HCT116 (cell line): ENCODE data around the gene UAP1L1. TPM values are rescaled to one million over a fixed set of nuclear protein-coding genes. Genes with fewer than 3 reads are reported as not detected.
A peak's percentile ranks its signal among the peaks of the same experiment; 100 is the strongest.

Experiments
- ATAC-seq: fragments of 200-7000 bp; cut with Tn5 transposase; 2 replicates; pipeline ENCODE4 v1.9.1; 2020; ENCODE audit warnings: mild to moderate bottlenecking, moderate library complexity
- BruUV-seq: library from RNA; stranded (reverse); fragments of 400-500 nt; replicated peaks from 2 replicates; lab custom pipeline; 2021; lab: Mats Ljungman, UMichigan
- CTCF ChIA-PET: fragments of 300-600 bp; sonication (Branson Sonifier 250); formaldehyde crosslinking; loops from one replicate; lab custom pipeline; 2021; ENCODE audit warnings: antibody characterized with exemption; lab: Charles Lee
- POLR2A ChIA-PET: fragments of 300-600, 350-600 bp; sonication (Branson Sonifier 250); formaldehyde crosslinking; loops from one replicate; lab custom pipeline; 2021; ENCODE audit warnings: antibody characterized with exemption; lab: Charles Lee
- RAD21 ChIA-PET, 2 experiments: fragments of 300-600 bp; sonication (Branson Sonifier 250); formaldehyde crosslinking; loops; one replicate each; lab custom pipeline; 2023; ENCODE audit warnings: low total read pairs in 2 of 2; ENCODE audit not compliant: uncharacterized antibody in 2 of 2, unreplicated experiment in 2 of 2, low non-redundant PET in 1 of 2; lab: Charles Lee
- DNase-seq: peaks from one replicate; pipeline ENCODE4 v3.0.0-alpha.2; 2010; ENCODE audit warnings: low read depth, low spot score
- H2AFZ ChIP-seq: fragments of 200-600 bp; shearing (Covaris generic), sonication (generic); 2 replicates; pipeline ENCODE4 v1.6.1; 2017; ENCODE audit warnings: low read depth, mixed run types, mixed read lengths, antibody characterized with exemption, low read length; ENCODE audit not compliant: poor library complexity, severe bottlenecking
- H3K27ac ChIP-seq: 2 replicates; pipeline ENCODE4 v1.5.1; 2012; ENCODE audit warnings: low read depth, low read length
- H3K27me3 ChIP-seq: fragments of 200-600 bp; sonication (generic); 2 replicates; pipeline ENCODE4 v1.6.1; 2016; ENCODE audit warnings: mixed run types, low read length, mixed read lengths; ENCODE audit not compliant: insufficient read depth
- H3K36me3 ChIP-seq, 2 experiments: fragments of 200-500 bp in 1 of 2; fragments of 200-600 bp in 1 of 2; sonication (Bioruptor generic) in 1 of 2; sonication (generic) in 1 of 2; 2 replicates each; pipeline versions ENCODE4 v1.5.1 to v1.6.1; 2014 to 2016; ENCODE audit warnings: low read length in 2 of 2, inconsistent platforms in 1 of 2, mixed read lengths in 1 of 2, mixed run types in 1 of 2; ENCODE audit not compliant: insufficient read depth in 2 of 2, control insufficient read depth in 1 of 2
- H3K4me1 ChIP-seq, 2 experiments: fragments of 200-600 bp in 1 of 2; sonication (generic) in 1 of 2; 2 replicates each; pipeline versions ENCODE4 v1.5.1 to v1.6.1; 2012 to 2017; ENCODE audit warnings: low read length in 2 of 2, inconsistent platforms in 1 of 2, mild to moderate bottlenecking in 1 of 2, mixed read lengths in 1 of 2, mixed run types in 1 of 2, moderate library complexity in 1 of 2; ENCODE audit not compliant: insufficient read depth in 2 of 2, control insufficient read depth in 1 of 2
- H3K4me2 ChIP-seq: fragments of 200-600 bp; sonication (generic); 2 replicates; pipeline ENCODE4 v1.6.1; 2017; ENCODE audit warnings: mixed run types, low read length, mixed read lengths
- H3K4me3 ChIP-seq, 2 experiments: fragments of 200-600 bp in 1 of 2; sonication (generic) in 1 of 2; replicated peaks in 1 of 2; 2 replicates each; pipeline ENCODE4 v1.5.1; 2011 to 2016; ENCODE audit warnings: low read length in 2 of 2, control low read depth in 1 of 2, low read depth in 1 of 2, mild to moderate bottlenecking in 1 of 2, mixed read lengths in 1 of 2, mixed run types in 1 of 2
- H3K79me2 ChIP-seq: fragments of 200-600 bp; sonication (generic); 2 replicates; pipeline ENCODE4 v1.6.1; 2017; ENCODE audit warnings: mild to moderate bottlenecking, mixed run types, low read length, moderate library complexity, mixed read lengths; ENCODE audit not compliant: insufficient read depth
- H3K9ac ChIP-seq: fragments of 200-600 bp; sonication (generic); 2 replicates; pipeline ENCODE4 v1.6.1; 2016; ENCODE audit warnings: low read length, mixed read lengths
- H3K9me2 ChIP-seq: fragments of 200-600 bp; sonication (generic), shearing (Covaris generic); 2 replicates; pipeline ENCODE4 v1.6.1; 2017; ENCODE audit warnings: mixed run types, mild to moderate bottlenecking, moderate library complexity; ENCODE audit not compliant: insufficient read depth
- H3K9me3 ChIP-seq, 2 experiments: fragments of 200-500 bp in 1 of 2; fragments of 200-600 bp in 1 of 2; sonication (Bioruptor generic) in 1 of 2; sonication (generic) in 1 of 2; 2 replicates each; pipeline ENCODE4 v1.6.1; 2014 to 2017; ENCODE audit warnings: low read length in 2 of 2, mixed read lengths in 2 of 2, inconsistent platforms in 1 of 2, low read depth in 1 of 2, mild to moderate bottlenecking in 1 of 2, mixed run types in 1 of 2, moderate library complexity in 1 of 2; ENCODE audit not compliant: control insufficient read depth in 1 of 2, insufficient read depth in 1 of 2
- H4K20me1 ChIP-seq: fragments of 200-600 bp; sonication (generic), shearing (Covaris generic); 2 replicates; pipeline ENCODE4 v1.6.1; 2017; ENCODE audit warnings: mixed run types, mild to moderate bottlenecking, moderate library complexity; ENCODE audit not compliant: insufficient read depth
- CBX3 ChIP-seq: IDR thresholded peaks from 2 replicates; pipeline ENCODE4 v1.6.1; 2012; ENCODE audit warnings: low read depth
- CEBPB ChIP-seq: IDR thresholded peaks from 2 replicates; pipeline ENCODE4 v1.6.1; 2012; ENCODE audit warnings: low read depth
- EGR1 ChIP-seq: IDR thresholded peaks from 2 replicates; pipeline ENCODE4 v1.6.1; 2012; ENCODE audit warnings: low read depth
- ELF1 ChIP-seq: IDR thresholded peaks from 2 replicates; pipeline ENCODE4 v1.6.1; 2012; ENCODE audit warnings: low read depth, borderline replicate concordance
- EZH2 ChIP-seq: fragments of 200-600 bp; sonication (generic); IDR thresholded peaks from 2 replicates; pipeline ENCODE4 v1.6.1; 2017; ENCODE audit warnings: antibody characterized with exemption, mixed run types
- JUND ChIP-seq: IDR thresholded peaks from 2 replicates; pipeline ENCODE4 v1.6.1; 2012
- POLR2A ChIP-seq: IDR thresholded peaks from 2 replicates; pipeline ENCODE4 v1.7.0; 2011; ENCODE audit warnings: borderline replicate concordance; ENCODE audit not compliant: insufficient read depth, insufficient read length; ENCODE audit errors: extremely low read depth
- POLR2AphosphoS5 ChIP-seq: IDR thresholded peaks from 2 replicates; pipeline ENCODE4 v1.6.1; 2011; ENCODE audit warnings: mild to moderate bottlenecking, low read depth, low read length, moderate library complexity
- SIN3A ChIP-seq: IDR thresholded peaks from 2 replicates; pipeline ENCODE4 v1.6.1; 2012; ENCODE audit warnings: low read depth
- SP1 ChIP-seq: IDR thresholded peaks from 2 replicates; pipeline ENCODE4 v1.6.1; 2012; ENCODE audit warnings: low read depth
- SRF ChIP-seq: IDR thresholded peaks from 2 replicates; pipeline ENCODE4 v1.6.1; 2012; ENCODE audit warnings: low read depth
- TCF7L2 ChIP-seq: IDR thresholded peaks from 2 replicates; pipeline ENCODE4 v1.7.0; 2011; ENCODE audit warnings: borderline replicate concordance, inconsistent platforms; ENCODE audit not compliant: insufficient read depth, insufficient read length; ENCODE audit errors: extremely low read depth
- ZFX ChIP-seq: fragments of 450-650 bp; IDR thresholded peaks from 2 replicates; pipeline ENCODE4 v1.6.1; 2017
- ZNF274 ChIP-seq: fragments of 200-500 bp; sonication (Bioruptor generic); IDR thresholded peaks from 2 replicates; pipeline ENCODE4 v1.6.1; 2014; ENCODE audit warnings: mild to moderate bottlenecking, low read depth, low read length, inconsistent platforms
- intact Hi-C: fragments of 100-400 bp; cut with micrococcal nuclease; formaldehyde crosslinking; loops from 2 replicates; pipeline ENCODE4 v1.10.0; 2022
- total RNA-seq: library from RNA; stranded (reverse); gene quantifications from one replicate; pipeline ENCODE4 v1.2.1, GENCODE V29; 2021; ENCODE audit not compliant: unreplicated experiment
- TF ChIP-seq, protein P1 (sequence below): IDR thresholded peaks from 2 replicates; pipeline ENCODE4 v1.6.1; 2012
- TF ChIP-seq, protein P2 (sequence below): IDR thresholded peaks from 2 replicates; pipeline ENCODE4 v1.6.1; 2012
- TF ChIP-seq, protein P3 (sequence below), 3 experiments: fragments of 200-600 bp in 1 of 3; sonication (generic) in 1 of 3; IDR thresholded peaks in 2 of 3; conservative IDR thresholded peaks in 1 of 3; 2 replicates each; pipeline ENCODE4 v1.5.1; 2012 to 2017; ENCODE audit warnings: low read depth in 2 of 3, low read length in 2 of 3, antibody characterized with exemption in 1 of 3, borderline replicate concordance in 1 of 3, control low read depth in 1 of 3, mild to moderate bottlenecking in 1 of 3, mixed read lengths in 1 of 3, mixed run types in 1 of 3, moderate library complexity in 1 of 3; ENCODE audit not compliant: insufficient read depth in 1 of 3
- TF ChIP-seq, protein P4 (sequence below): IDR thresholded peaks from 2 replicates; pipeline ENCODE4 v1.6.1; 2012; ENCODE audit warnings: low read depth
- TF ChIP-seq, protein P5 (sequence below): IDR thresholded peaks from 2 replicates; pipeline ENCODE4 v1.6.1; 2011; ENCODE audit warnings: mild to moderate bottlenecking, low read length, moderate library complexity; ENCODE audit not compliant: insufficient replicate concordance; ENCODE audit errors: extremely low read depth

The UAP1L1 gene
- total RNA-seq, 1 experiment from 2014 or later, result 11.0 TPM

DNA sequence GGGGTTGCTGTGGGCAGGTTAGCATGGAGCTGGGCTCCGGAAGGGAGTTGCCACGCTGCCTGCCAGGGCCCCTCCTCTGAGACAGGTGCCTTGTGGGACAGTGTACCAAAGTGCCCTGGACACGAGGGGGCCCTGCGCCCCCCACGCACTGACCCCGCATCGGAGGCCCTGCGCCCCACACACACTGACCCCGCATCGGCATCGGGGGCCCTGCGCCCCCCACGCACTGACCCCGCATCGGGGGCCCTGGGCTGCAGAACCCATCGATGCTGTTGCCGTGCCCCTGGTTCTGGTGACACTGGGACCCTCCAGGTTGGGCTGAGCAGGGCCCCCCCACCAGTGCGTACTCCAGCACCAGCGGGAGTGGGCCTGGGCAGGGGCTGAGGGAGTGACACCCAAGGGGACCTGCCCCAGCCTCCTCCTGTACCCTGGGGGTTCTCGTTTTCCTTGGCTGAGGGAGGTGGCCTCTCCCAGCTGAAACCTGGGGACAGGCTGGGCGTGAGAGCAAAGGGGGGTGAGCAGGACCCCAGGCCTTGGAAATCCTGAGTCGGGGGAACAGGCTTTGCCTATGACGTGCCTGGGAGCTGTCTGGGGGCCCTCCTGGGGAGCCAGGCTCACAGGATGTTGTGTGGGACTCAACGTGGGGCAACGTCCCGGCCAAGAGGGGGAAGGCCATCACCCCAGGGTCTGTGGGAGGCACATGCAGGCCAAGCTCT lies 13.8 kb upstream of the UAP1L1 start:
- ChIA-PET POLR2A (interaction anchor here (1.0 kb wide), 1 partner anchor 8 kb away, joined by 4 read pairs; no protein-coding TSS in a partner anchor), CTCF (interaction anchor here (0.6 to 1.9 kb wide), 11 partner anchors 8 to 173 kb away, joined by 3 to 16 read pairs (median 5); partner anchors contain the start of genes ENTPD2, MAN1B1, NPDC1 and UAP1L1), RAD21 (no interaction called here)
- no TSS peak for BruUV-seq
- no peak overlapping the region for H3K4me3 ChIP-seq
- DNase-seq, result no peak
- peak overlapping the region; percentile 30; the same call in 1 of the 2 replicates for H3K27ac ChIP-seq
- H3K4me2 ChIP-seq, result 0 out of 2 replicates have a peak overlapping the region, but pooled peaks have one; percentile 14
- intact Hi-C loops, result loop anchor here (1.0 kb wide), 1 partner anchor 13 kb away; no protein-coding TSS in a partner anchor
- H3K9me3 ChIP-seq, result no peaks in the 10 kb centered on the region
- H3K79me2 ChIP-seq, result peaks cover 30% of the 10 kb centered on the region
- no peaks in the 10 kb centered on the region; the same call in 1 of the 2 replicates for H4K20me1 ChIP-seq
- H3K36me3 ChIP-seq, result peaks cover 2 to 8% of the 10 kb centered on the region in 2 experiments; a peak in 1 of 4 replicates
- TF ChIP-seq SRF, result no peak
- TF ChIP-seq ZFX, result no peak
- TF ChIP-seq, protein P1, sequence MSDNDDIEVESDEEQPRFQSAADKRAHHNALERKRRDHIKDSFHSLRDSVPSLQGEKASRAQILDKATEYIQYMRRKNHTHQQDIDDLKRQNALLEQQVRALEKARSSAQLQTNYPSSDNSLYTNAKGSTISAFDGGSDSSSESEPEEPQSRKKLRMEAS, result no peak
- no peak for TF ChIP-seq EZH2
- TF ChIP-seq, protein P2, sequence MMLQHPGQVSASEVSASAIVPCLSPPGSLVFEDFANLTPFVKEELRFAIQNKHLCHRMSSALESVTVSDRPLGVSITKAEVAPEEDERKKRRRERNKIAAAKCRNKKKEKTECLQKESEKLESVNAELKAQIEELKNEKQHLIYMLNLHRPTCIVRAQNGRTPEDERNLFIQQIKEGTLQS, result no peak
- TF ChIP-seq SP1, result no peak
- no peak for TF ChIP-seq ELF1
- TF ChIP-seq ZNF274, result no peak
- TF ChIP-seq CBX3, result no peak
- TF ChIP-seq CEBPB, result no peak
- no peak for TF ChIP-seq TCF7L2
- TF ChIP-seq JUND, result no peak
- TF ChIP-seq, protein P3, sequence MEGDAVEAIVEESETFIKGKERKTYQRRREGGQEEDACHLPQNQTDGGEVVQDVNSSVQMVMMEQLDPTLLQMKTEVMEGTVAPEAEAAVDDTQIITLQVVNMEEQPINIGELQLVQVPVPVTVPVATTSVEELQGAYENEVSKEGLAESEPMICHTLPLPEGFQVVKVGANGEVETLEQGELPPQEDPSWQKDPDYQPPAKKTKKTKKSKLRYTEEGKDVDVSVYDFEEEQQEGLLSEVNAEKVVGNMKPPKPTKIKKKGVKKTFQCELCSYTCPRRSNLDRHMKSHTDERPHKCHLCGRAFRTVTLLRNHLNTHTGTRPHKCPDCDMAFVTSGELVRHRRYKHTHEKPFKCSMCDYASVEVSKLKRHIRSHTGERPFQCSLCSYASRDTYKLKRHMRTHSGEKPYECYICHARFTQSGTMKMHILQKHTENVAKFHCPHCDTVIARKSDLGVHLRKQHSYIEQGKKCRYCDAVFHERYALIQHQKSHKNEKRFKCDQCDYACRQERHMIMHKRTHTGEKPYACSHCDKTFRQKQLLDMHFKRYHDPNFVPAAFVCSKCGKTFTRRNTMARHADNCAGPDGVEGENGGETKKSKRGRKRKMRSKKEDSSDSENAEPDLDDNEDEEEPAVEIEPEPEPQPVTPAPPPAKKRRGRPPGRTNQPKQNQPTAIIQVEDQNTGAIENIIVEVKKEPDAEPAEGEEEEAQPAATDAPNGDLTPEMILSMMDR (IDR thresholded peaks at IDR 0.05 in 2 of 3, conservative IDR thresholded peaks at IDR 0.05 in 1 of 3; ENCODE audit: borderline replicate concordance in 1 of 3, insufficient read depth in 1 of 3, low read depth in 2 of 3, low read length in 2 of 3), result no peak
- TF ChIP-seq, protein P4, sequence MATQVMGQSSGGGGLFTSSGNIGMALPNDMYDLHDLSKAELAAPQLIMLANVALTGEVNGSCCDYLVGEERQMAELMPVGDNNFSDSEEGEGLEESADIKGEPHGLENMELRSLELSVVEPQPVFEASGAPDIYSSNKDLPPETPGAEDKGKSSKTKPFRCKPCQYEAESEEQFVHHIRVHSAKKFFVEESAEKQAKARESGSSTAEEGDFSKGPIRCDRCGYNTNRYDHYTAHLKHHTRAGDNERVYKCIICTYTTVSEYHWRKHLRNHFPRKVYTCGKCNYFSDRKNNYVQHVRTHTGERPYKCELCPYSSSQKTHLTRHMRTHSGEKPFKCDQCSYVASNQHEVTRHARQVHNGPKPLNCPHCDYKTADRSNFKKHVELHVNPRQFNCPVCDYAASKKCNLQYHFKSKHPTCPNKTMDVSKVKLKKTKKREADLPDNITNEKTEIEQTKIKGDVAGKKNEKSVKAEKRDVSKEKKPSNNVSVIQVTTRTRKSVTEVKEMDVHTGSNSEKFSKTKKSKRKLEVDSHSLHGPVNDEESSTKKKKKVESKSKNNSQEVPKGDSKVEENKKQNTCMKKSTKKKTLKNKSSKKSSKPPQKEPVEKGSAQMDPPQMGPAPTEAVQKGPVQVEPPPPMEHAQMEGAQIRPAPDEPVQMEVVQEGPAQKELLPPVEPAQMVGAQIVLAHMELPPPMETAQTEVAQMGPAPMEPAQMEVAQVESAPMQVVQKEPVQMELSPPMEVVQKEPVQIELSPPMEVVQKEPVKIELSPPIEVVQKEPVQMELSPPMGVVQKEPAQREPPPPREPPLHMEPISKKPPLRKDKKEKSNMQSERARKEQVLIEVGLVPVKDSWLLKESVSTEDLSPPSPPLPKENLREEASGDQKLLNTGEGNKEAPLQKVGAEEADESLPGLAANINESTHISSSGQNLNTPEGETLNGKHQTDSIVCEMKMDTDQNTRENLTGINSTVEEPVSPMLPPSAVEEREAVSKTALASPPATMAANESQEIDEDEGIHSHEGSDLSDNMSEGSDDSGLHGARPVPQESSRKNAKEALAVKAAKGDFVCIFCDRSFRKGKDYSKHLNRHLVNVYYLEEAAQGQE, result no peak
- no peak for TF ChIP-seq POLR2A
- TF ChIP-seq SIN3A, result no peak
- TF ChIP-seq, protein P5, sequence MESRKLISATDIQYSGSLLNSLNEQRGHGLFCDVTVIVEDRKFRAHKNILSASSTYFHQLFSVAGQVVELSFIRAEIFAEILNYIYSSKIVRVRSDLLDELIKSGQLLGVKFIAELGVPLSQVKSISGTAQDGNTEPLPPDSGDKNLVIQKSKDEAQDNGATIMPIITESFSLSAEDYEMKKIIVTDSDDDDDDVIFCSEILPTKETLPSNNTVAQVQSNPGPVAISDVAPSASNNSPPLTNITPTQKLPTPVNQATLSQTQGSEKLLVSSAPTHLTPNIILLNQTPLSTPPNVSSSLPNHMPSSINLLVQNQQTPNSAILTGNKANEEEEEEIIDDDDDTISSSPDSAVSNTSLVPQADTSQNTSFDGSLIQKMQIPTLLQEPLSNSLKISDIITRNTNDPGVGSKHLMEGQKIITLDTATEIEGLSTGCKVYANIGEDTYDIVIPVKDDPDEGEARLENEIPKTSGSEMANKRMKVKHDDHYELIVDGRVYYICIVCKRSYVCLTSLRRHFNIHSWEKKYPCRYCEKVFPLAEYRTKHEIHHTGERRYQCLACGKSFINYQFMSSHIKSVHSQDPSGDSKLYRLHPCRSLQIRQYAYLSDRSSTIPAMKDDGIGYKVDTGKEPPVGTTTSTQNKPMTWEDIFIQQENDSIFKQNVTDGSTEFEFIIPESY, result no peak
- no peak for TF ChIP-seq EGR1
- TF ChIP-seq POLR2AphosphoS5, result no peak; the same call in 1 of the 2 replicates
- no peak overlapping the region for H2AFZ ChIP-seq
- peaks cover 7 to 25% of the 10 kb centered on the region in 2 experiments for H3K4me1 ChIP-seq
- no peak for ATAC-seq
- H3K27me3 ChIP-seq, result no peaks in the 10 kb centered on the region
- H3K9me2 ChIP-seq, result no peaks in the 10 kb centered on the region
- no peak overlapping the region for H3K9ac ChIP-seq
